OCI-M1 (cell line): Measurements from ENCODE around the gene CENPV.

ENCODE experiments used
- DNase-seq: peaks from one replicate; lab custom pipeline; 2025; lab: John Stamatoyannopoulos, UW

Gene CENPV

GRCh38 chr17:16361874-16362273, 8.6 kb upstream of the CENPV start:
- DNase-seq = no peak

GRCh38 chr17:16358394-16358793, 5.1 kb upstream of the CENPV start:
- DNase-seq = no peak

GRCh38 chr17:16354585-16354984, 1.3 kb upstream of the CENPV start:
- DNase-seq = no peak

GRCh38 chr17:16352667-16353316, 477 bp downstream of the CENPV start:
- DNase-seq = peak; percentile 57

GRCh38 chr17:16352303-16352666, 984 bp downstream of the CENPV start:
- DNase-seq = peak; percentile 45

GRCh38 chr17:16351831-16352230, 1.4 kb downstream of the CENPV start:
- peak; percentile 5 for DNase-seq

- no peak for DNase-seq
These were observed 3.8 kb downstream of the CENPV start for GRCh38 chr17:16349431-16349830.

- no peak for DNase-seq
These were observed 4.7 kb downstream of the CENPV start for GRCh38 chr17:16348586-16348985.

- no peak for DNase-seq
These were observed 6.5 kb downstream of the CENPV start for GRCh38 chr17:16346721-16347271.

GRCh38 chr17:16345565-16345964, 7.7 kb downstream of the CENPV start:
- DNase-seq = no peak

- no peak for DNase-seq
These were observed 9.7 kb downstream of the CENPV start for GRCh38 chr17:16343569-16343968.

- no peak for DNase-seq
These were observed 10.3 kb downstream of the CENPV start for GRCh38 chr17:16342979-16343378.

- no peak for DNase-seq
These were observed 13.3 kb downstream of the CENPV start for GRCh38 chr17:16339959-16340358.

- DNase-seq = no peak
These were observed 13.9 kb downstream of the CENPV start for GRCh38 chr17:16339402-16339801.

- no peak for DNase-seq
These were observed 14.9 kb downstream of the CENPV start for GRCh38 chr17:16338391-16338790.

- no peak for DNase-seq
These were observed 23.6 kb downstream of the CENPV start for GRCh38 chr17:16329519-16330271.

GRCh38 chr17:16328997-16329396, 24.3 kb downstream of the CENPV start:
- no peak for DNase-seq

- no peak for DNase-seq
These were observed 26.3 kb downstream of the CENPV start for GRCh38 chr17:16327018-16327417.

GRCh38 chr17:16325964-16326363, 27.3 kb downstream of the CENPV start:
- DNase-seq = no peak

- DNase-seq = no peak
These were observed 30.6 kb downstream of the CENPV start for GRCh38 chr17:16322636-16323035.

- DNase-seq = no peak
These were observed 33.3 kb downstream of the CENPV start for GRCh38 chr17:16319969-16320368.

- no peak for DNase-seq
These were observed 38.4 kb downstream of the CENPV start for GRCh38 chr17:16314859-16315258.

- DNase-seq = no peak
These were observed 39.1 kb downstream of the CENPV start for GRCh38 chr17:16314189-16314588.
